CD4-positive, alpha-beta T cell treated with Interleukin-2 at 100 ng/mL for 4 hours (primary cell): ENCODE measurements around the gene CMSS1.

ENCODE experiments used
- DNase-seq: peaks from one replicate; pipeline ENCODE4 v3.0.0-alpha.2; 2020; ENCODE audit warnings: low spot score

The CMSS1 gene

DNA sequence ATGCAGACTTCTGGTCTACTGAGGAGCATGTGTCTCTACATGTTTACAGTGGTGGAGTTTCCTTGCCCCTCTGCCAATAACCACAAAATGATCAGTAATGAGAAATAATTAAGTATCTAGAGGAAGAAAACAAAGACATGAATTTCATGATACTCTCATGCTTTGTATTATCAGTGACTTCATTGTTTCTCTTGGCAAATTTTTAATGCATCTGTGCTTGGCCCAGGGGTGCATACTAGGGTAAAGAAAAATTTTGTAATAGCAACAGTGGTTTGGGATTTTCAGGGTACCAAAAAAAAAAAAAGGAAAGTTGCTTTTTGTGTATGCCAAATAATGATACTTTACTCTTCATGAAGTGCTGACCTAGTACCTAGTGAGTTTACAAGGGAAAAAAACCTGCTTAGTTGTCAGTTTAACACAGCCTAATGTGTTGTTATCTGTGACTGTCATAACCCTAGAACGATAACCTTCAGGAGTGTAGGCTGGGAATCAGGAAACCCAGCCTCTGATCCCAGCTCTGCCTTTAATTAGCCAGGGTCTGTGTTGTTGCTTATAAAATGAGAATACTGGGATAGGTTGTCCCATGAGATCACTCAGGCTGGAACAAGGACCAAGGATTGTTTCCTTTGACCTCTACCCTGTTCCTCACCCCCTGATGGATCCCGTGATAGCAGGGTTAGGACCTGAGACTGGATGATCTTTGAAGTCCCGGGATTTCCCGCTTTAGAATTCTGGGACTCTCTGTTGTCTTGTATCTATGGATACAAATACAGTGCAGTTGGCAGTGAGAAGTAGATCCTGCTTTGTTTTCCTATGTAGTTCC is 117.5 kb downstream of the CMSS1 start:
- DNase-seq = no peak

DNA sequence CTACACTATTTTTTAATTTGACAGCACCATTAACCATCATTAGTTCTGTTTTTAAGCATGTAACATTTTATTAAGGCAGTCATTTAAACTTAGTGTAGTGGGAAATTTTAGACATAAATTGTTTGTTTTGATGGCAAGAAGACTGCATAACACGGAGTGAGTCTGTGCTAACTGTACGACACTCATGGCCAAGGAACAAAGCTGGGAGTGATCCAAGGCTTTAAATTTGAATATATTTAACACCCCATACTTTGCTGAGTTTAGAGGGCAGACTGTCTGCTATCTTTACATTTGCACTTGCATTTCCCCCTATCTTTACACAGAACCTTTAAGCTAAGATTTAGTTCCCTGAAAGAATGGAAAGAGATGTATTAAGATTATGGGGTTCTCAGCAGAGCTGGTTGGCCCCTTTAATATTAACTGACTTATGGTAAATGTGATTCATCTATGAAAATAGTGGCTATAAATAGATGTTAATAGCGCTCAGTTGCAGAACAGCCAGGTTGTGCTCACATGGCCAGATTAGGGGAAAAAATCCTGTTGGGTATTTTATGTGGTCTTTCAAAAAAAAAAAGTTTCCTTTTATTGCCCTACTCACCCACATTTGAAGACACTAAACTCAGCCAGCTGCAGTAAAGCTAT is 120.7 kb downstream of the CMSS1 start:
- DNase-seq = no peak

DNA sequence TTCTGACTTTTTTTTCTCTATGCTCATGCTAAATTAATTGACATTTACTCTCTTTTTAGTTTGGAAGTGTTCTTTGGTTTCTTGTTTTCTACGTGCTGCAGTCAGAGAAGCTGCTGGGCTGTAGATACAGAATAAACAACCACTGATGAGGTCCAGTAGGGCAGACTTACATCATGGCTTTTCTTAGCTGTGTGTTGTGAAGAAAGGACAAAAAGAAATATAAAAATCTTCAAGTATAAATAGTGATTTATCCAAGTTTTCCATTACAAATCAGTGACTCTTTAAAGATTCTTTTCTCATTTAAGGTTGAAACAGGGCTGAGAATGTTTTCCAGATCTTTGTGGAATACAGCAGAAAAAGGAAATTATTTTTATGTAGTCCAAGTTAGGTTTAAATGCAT is 122.2 kb downstream of the CMSS1 start:
- DNase-seq = no peak

DNA sequence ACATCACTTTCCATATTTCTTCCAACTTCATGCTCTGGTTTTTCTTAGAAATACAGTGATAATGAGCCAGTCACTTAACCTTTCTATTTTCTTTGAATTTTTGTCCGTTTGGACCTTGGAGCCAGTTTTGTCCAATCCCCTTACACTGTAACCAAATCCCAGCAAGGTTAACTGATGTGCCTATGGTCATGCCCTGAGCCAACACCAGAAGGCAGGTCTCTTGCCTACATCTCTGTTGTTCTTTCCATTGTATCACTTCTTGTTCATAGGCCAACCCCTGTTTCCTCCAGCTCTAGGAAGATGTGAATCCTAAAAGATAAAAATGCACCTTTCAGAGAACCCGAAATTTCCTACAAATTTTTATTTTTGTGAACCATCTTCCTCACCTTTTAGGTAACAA is 122.7 kb downstream of the CMSS1 start:
- no peak for DNase-seq

DNA sequence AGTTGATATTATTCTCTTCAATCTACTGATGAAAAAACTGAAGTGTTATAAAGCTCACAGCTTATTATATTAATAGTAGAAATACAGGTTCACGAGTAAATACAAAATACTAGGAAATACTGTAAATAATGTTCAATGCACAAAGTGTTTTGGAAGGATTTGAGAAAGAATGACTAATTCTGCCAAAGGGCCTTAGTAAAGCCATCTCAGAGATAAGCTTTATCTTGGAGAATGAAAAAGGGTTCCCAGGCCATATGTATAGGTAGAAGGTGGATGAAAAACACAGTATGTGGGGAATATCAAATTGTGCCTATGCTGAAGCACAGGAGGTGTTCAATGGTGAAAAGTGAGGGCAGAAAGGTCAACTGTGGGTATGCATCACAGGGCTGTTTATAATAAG is 123.5 kb downstream of the CMSS1 start:
- no peak for DNase-seq

DNA sequence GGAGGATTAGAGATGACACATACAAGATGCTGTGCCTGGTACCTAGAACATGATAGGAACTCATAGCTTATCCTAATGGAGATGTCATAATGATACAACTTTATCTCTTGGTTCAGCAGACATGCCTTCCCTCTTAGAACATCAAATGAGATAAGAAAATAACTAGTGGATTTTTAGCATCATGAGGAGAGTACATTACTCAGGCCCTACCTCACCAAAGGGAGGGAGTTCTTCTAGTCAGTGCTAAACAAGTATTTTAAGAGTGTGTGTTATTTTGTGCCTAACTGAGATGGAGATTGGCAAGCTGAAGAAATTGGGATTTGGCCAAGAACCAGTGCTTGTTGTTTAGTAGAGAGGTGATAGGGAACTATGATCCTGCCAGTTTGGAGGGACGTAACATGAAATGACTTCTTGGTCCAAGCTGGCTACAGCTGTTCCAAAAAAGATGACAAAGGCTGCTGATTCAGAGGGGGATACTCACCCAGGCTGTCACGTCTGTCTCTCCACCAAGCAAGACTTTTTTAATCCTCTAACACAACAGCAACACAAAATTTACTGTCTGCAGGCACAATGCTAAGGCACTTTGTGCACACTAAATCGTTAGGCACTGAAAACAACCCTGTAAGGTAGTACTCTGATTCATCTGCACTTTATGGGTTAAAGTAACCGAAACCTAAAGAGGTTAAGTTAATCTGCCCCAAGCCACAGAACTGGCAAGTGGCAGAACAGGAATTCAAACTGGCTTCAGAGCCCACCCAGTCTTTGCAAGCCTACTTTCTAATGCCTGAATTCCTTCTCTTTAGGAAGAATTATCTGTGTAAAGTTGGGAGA is 126.5 kb downstream of the CMSS1 start:
- no peak for DNase-seq

DNA sequence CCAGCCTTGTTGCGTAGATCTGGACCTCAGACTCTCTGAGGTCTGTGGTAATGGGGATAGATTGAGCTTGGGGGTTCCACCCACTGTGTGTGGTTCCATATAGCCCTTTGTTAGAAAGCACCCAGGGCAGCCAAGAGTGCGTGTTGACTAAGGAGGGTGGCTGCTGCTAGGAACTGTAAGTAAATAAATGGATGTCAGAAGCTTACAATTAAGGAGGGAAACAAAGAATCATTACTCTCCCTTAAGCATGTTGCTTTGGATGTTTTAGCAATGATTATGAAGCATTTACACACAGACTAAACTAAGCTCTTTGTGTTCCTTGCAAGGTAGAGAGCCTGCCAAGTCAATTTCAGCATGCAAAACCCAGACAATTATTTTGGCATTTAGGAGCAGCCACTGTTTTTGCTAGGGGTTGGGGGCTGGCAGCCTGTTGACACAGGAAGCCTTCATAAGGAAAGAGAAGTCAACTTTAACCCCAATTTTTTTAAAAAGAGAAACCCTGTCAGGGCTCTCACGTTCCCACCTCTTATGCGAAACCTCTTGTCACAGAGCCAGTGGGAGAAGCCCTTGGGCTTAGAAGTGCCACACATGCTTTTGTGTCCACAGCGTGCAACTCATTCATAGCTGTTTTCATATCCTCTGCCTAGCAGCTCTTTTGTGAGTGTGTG is 127.8 kb downstream of the CMSS1 start:
- no peak for DNase-seq

DNA sequence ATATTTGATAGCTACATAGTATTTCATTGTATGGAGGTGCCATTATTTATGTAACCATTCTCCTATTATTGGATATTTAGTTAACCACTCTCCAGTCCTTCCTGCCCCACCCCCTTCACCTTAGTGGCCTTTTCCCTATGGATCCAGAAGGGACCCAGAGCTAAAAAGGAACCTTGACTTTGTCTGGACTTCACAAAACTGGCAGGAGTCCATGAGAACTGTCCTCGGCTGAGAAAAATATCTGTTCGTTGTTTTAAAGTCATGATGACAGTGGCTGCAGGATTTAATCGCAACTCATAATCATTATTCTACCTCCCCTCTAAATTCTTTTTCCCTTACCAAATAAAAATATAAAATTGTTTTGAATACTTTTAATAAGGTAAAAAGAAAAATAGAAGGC is 129.7 kb downstream of the CMSS1 start:
- no peak for DNase-seq

DNA sequence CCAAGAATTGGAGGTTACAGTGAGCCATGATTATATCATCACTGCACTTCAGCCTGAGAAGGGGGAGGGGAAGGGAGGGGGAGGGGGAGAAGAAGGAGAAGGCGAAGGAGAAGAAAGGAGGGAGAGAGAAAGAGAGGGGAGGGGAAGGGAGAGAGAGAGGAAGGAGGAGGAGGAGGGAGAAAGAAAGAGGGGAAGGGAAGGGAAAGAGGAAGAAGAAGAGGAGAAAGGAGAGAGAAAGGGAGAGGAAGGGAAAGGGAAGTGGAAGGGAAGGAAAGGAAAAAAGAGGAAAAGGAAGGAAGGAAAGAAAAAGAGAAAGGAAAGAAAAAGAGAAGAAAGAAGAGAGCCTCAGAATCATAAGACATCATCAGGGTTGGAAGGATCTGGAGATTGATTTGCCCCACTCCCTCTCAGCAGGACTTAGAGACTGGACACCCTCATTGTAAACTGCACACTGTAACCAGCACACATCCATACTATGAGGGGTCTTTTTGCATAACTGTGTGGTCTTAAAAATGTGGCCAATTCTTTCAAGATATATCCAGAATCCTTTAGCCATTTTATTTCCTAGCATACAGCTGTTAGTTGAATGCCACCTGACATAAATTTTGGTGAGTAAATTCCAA is 130.9 kb downstream of the CMSS1 start:
- no peak for DNase-seq

DNA sequence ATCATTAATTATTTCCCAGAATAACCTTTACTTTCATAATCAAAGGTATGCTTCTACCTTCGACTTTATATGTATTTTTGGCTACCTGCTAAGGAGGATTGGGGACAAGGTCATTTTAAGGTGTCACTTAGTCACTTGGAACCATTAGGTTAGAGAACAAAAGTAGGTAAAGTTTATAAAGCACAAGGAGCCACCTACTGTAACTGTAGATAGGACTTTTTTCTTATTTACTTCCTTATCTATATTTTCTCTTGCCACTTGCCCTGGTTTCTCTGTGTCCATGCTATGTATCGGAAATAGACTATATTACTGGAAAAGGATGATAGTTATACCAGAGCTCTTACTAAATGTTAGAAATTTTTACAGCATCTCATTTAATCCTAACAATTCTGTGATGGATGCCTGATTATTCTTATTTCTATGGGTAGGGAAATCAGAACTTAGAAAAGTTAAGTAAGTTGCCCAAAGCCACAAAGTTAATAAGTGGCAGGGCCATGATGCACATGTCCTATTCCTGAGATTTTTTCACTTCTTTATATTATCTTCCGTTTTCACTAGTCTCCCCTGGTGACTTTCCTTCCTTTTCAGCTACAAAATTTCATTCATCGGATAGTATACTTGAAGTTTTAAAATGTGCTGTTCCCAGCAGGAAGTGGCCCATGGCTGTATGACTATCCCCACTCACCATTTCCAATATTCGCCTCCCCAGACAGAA is 132.5 kb downstream of the CMSS1 start:
- no peak for DNase-seq

DNA sequence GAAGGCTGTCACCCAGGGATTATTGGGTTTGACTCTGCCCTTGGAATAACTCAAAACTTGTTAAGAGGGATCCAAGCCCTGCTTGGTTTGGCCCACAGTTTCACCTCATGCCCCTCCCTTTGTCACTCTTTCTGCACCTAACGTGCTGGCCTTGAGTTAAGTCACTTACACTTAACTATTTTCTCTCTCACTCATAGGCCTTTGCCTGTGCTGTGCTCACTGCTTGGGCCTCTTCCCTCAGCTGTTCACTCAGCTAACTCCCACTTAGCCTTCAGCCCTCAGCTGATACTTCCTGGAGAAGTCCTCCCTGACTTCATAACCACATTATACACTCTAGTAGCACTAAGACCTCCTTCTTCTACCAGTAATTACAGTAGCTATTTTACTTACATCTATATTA is 133.3 kb downstream of the CMSS1 start:
- DNase-seq = no peak

DNA sequence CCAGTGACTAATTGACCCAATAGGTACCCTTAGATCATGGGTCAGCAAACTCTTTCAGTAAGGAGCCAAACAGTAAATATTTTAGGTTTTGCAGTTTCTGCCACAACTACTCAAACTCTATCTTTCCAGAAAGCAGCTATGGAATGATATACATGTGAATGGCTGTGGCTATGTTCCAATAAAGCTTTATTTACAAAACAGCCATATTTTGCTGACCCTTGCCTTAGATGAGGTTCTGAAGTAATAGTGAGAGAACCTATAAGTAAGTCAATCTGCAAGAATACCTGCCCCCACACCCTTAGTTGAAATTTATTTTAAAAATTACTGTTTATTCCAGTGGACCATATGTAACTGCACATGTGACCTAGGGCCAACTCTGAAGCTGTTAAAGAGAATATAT is 134.0 kb downstream of the CMSS1 start:
- DNase-seq = no peak

DNA sequence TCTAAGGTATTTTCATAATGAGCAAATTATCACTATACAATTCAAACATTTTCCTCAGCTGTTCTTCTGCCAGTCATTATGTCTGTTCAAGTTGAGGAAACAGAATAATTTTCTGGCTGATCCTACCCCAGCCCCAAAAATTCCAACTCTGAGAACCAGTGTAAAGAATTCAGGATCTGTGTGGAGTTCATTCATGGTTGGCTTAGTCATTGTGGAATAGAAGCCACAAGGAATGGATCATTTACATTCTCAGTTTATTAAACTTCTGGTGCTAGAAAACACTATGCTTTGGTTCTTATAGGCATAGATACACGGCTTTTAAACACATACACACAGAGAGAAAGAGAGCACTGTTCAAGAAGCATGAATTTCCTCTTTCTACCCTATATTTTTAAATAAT is 134.6 kb downstream of the CMSS1 start:
- DNase-seq = no peak

DNA sequence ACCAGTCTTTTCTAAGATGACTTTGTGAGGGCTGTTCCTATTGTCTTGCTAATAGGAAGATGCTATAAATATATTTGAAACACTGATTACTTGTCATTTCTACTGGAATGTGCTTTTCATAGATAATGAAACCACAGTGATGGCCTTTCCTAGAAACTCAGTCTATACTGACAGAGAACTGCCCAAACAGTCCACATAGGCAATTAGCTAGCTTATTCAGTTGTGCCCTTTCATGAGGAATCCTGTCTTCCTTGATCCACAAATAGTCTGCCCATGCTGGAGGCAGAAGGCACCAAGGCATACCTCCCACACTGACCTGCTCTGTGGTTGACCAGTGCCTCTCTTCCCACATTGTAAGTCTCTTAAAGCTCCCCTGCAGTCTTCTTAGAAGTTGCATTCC is 135.9 kb downstream of the CMSS1 start:
- no peak for DNase-seq

DNA sequence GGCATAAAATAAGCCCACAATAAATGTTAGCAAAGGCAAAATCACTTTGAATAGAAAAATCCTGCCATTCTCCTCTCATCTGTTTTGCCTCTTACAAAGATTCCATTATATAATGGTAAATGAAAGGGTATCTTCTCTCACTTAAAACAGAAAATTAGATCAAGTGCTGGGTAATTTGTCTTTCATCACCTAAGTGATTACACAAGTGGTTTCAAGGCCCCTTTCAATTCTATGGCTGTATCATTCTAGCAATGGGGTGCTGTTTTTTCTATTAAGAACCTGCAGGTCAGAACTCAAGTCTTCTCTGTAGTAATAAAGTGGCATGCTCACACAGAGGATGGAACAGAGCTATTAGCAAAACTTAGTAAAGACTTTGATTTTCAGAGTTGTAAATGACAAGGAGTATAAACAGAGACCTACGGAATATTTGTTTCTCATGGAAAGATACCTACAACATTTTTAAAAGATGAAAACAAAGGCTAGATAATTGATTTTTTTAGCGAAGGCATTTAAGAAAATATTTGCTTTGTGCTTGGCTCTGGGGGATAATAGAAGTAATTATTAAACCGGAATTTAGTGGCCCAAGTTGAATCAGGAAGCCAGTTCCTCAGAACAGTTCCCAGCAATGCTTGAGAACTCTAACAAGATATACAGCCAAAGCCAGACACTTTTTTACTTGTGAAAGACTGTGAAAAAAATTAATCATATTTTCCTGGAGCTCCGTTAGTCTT is 137.4 kb downstream of the CMSS1 start:
- no peak for DNase-seq

DNA sequence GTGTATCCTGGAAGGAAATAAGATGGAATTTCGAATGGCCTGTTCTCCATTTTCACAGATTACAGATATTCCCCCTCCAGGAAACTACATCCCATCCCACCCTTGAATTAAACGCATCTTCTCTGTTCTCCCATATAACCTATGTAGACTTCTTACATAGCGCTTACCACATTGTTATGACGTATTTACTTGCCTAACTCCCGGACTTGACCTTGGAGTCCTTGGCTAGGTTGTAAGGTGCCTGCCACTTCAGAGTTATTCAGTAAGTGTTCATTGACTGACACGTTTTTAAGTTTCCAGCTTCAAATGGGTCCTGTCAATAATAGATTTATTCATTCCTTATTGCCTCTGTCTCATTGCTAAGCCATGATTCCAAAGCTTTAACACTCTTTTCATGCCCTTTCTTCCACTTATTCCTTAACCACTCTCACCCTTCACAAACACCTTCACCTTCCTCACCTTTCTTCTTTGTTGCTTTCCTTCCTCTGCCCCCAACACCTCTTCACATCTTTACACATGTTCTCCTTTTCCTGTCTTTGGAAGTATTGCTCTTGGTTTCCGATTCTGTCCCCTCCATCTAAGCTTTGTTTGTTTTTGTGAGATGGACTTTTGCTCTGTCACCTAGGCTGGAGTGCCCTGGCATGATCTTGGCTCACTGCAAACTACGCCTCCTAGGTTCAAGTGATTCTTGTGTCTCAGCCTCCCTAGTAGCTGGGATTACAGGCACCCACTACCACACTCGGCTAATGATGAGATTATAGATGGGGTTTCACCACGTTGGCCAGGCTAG is 138.3 kb downstream of the CMSS1 start:
- no peak for DNase-seq

DNA sequence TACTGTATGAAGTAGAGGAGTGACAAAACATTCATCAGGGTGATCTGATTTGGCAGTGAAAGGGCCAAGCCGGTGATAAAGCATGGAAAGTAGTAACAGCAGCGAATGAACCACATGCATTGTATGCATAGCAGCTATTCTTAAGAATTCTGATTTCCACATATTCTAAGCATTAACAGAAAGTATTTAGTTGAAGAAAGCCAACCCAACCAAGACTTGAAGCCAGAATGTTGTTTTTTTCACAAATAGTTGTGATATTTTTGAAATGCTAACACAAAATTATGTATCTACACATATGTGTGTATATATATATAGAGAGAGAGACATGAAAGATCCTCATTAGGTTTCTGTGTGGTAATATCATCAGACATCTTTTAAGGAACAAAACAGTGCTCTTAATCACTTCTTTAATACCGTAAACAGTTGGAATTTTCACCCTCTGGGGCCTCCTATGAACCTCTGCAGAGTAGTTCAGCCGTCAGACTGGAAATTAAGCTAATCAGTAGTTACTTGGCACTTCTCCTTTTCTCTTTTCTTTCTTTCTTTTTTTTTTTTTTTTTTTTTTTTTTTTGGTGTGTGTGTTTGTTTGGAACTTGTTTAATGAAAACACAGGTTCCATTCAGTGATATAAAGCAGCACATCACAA is 139.6 kb downstream of the CMSS1 start:
- DNase-seq = no peak

DNA sequence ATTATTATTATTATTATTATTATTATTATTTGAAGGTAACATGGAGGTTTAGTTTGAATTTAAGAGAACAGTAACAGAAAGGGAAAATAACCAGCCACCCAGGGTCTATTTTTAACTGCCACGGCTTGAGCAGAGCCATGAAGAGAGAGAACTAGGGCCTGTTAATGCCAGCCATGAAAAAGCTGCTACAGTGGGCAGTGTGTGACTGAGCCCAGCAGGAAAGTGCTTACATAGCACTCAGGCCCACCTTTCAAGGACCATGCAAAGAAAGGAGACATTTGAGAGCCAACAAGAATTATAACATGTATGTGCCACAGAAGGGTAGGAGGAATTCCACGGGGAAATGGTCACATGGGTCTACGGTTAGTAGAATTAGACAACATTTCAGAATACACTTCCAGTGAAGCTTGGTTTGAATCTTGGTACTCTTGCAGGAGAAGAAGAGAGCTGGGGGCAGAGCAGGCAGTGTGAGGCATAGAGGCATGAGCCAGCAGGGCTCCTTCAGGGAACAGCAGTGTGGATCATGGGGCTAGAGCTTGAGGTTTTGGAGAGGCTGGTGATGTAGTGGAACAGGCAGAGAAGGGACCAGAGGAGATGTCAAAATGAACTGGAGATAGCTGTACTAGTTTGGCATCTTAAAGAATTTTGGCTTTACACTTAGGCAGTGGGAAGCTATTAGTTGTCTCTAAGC is 140.7 kb downstream of the CMSS1 start:
- DNase-seq = no peak
